ENCODE results near the gene PHACTR1.

Gene PHACTR1

GRCh38 chr6:12804952-12805645 lies 88.5 kb downstream of the PHACTR1 start:
- no peak for DNase-seq

GRCh38 chr6:12806136-12806535 lies 89.6 kb downstream of the PHACTR1 start:
- DNase-seq: no peak

- no peak for DNase-seq
Measured at GRCh38 chr6:12806796-12807195, 90.2 kb downstream of the PHACTR1 start.

DNA sequence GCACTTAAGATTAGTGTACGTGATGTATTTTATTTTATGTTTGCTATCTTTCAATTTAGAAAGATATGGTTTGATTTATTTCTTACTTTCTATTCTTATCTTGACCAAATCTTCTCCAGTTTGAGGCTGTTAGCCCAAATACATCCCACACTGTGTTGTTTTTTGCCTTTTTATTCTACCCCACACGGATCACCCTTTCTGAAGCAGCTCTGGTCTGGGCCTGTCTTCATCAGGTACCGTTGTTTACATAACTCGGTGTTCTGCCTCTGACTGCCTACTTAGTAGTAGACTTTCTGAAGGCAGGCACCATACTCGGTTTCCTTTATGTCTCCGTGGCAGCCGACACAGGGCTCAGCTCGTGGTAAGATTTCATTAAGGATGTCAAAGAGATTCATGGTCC lies 95.0 kb downstream of the PHACTR1 start:
- DNase-seq: no peak

DNA sequence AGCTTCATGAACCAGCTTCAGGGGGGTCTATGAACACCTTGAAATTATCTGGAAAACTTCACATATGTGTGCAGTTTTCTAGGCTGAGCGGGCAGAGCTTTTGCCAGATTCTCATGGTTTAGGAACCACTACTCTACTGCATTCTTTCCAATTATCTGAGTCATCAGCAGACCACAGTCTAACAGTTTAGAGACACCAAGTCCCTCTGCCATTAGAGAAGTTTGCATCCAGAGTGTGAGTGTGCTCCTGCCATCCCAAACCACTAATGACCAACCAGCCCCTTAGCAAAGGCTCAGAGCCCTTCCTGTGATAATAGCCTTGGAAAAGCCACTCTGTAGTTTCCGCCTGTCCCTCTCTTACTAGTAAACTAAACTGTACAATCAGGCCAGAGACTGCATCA lies 96.8 kb downstream of the PHACTR1 start:
- DNase-seq: no peak

- DNase-seq: no peak
Measured at GRCh38 chr6:12814015-12814414, 97.4 kb downstream of the PHACTR1 start.

- DNase-seq: no peak
Measured at GRCh38 chr6:12815089-12815488, 98.5 kb downstream of the PHACTR1 start.

- DNase-seq: no peak
Measured at GRCh38 chr6:12815884-12816600, 99.5 kb downstream of the PHACTR1 start.

DNA sequence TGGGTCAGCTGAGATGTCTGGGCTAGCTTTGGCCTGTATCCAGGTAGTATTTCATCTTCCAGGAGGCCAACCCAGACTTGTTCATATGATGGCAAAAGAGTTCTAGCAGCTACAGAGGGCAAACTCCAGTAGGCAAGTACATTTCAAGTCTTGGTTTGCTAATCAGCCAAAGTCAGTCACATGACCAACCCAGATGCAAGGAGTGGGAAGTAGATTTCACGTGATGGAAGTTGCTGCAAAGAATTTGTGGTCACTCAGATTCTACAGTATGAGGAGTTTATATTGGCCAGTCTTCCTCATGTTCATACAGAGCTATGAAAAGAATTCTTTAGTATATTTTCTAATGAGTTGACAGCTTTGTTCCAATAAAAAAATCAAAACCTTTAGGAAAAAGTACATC lies 101.8 kb downstream of the PHACTR1 start:
- no peak for DNase-seq

- DNase-seq: no peak
Measured at GRCh38 chr6:12823847-12824246, 107.3 kb downstream of the PHACTR1 start.

DNA sequence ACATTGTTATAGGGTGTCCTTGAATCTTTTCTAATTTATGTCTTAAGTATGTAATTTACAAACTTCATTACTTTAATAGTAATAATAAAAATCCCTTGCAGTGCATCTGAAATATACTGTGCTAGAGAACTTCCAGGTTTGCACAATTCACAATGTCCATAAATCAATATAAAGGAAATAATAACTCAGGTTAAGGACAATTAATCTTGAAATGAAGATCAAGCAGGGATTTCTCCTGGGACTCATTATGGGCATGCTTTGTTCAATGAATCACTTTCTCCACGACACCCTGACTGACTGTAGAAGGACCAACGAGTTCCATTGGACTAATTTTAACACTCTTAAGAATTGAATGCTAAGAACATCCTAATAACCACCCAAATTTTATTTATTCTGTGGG lies 110.0 kb downstream of the PHACTR1 start:
- DNase-seq: no peak

DNA sequence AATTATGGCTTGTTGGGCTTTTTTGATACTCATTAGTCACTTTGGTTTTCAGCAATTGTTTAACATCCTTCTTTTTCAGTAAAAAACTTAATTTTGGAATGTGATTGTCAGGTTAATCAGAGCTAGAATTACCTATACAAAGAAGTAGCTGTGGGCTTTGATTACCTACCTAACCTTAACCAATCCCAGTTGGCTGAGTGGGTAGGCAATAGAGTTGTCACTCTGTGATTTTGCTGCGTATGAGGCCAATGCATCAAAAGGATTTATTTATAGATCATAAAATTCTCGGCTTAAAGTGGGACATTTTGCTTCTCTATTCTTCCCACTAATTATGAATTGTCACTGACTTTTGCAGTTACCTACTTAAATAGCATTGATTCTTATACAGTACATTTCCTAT lies 111.4 kb downstream of the PHACTR1 start:
- no peak for DNase-seq

DNA sequence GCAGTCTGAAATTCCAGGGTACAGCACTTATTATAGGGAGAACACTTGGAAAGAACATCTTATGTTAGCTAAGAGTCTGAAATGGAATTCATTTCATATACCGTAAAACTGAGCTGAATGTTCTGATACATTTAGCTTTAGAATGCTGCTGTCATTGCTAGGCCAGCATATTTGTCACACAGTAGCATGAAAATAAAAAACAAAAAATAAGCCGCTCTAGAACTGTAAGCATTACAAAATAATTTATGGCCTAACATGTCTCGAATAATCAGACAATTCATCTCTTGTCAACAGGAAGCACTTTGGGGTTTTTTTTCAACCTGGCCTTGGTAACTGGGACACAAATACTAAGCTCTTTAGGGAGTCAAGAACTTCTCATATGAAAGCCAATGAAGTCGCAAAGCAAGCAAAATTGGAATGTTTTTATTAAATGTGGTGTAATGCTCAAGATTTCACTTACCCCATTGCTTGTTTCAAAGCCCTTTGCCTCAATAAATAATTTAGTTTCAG lies 115.7 kb downstream of the PHACTR1 start:
- DNase-seq: no peak

DNA sequence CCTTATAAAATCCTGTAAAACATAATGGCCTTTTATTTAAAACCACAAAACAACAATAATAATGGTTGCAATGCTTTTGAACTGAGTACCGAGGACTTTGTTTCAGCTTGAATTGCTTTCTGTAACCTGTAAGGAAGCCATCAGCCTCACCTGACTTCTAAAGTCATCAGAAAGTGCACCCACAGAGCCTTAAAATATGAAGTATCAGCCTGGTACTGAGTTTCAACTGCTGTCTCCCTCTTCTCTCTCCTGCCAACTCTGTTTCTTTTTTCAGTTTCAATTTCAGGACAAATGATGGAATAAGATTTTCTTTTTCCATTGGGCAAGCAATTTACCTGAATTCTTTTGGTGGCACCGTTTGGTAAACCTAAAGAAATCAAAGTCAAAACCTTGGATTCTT lies 119.4 kb downstream of the PHACTR1 start:
- no peak for DNase-seq

GRCh38 chr6:12841619-12842018 lies 125.1 kb downstream of the PHACTR1 start:
- DNase-seq: no peak

GRCh38 chr6:12842114-12842513 lies 125.5 kb downstream of the PHACTR1 start:
- DNase-seq: no peak

DNA sequence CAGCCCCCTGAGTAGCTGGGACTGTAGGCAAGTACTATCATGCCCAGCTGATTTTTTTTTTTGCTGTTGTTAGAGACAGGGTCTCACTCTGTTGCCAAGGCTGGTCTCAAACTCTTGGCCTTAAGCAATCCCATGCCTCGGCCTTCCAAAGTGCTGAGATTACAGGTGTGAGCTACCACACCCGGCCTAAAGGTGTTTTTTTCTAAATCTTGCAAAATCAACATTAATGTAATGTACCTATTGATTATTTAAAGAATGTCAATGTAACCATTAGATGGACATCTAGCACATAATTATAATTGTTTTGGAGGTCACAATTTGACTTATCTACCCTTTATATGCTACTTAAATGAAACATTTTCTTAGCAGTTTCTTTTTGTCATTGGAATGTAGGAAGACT lies 126.1 kb downstream of the PHACTR1 start:
- DNase-seq: no peak

GRCh38 chr6:12844284-12845223 lies 128.0 kb downstream of the PHACTR1 start:
- DNase-seq: no peak

DNA sequence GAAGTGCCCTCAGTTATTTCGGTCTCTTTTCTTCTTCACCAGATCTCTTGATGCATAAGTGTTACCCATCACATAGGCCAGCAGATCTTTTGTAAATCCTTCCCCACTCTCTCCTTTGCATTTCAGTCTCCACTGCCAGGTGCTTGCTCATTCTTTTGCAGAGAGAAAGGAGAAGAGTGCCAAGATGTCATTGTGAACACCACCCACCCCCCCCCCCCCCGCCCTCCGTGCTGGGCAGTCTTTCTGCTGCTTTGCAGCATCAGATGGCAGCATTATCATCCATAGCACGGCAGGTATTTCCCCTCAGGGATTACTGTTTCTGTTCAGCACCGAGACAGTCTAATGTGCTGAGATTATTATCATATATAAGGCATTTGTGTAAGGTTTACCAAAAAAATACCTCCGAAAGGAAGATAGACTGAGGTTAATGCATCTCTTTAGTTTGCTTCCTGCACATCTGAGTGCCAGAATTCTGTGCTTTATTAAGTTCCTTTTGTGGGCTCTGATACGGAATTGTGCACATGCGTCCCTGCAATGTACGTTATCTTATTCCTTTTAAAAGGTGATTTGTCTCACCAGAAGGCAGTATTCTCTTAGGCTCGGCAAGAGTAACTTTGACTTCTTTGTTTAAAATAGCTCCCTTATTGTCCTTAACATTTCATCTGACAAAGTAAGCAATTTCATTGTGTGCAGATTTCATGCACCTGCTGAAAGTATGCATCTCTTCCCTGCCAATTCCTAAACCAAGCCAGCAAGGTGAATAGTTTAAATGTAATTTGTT lies 128.8 kb downstream of the PHACTR1 start:
- DNase-seq: no peak

GRCh38 chr6:12848964-12849808 lies 132.6 kb downstream of the PHACTR1 start:
- no peak for DNase-seq

- DNase-seq: no peak
Measured at GRCh38 chr6:12849809-12850198, 133.2 kb downstream of the PHACTR1 start.

All from activated naive CD4-positive, alpha-beta T cell (primary cell).